Endodermal cell (in vitro differentiated cells): ENCODE results near the gene HDAC4. TPM values are rescaled to one million over a fixed set of nuclear protein-coding genes. Genes with fewer than 3 reads are reported as not detected.

Experiments used
- DNase-seq: peaks from one replicate; pipeline ENCODE4 v3.0.0-alpha.2; 2017
- H3K27ac ChIP-seq: 2 replicates; pipeline ENCODE4 v1.5.1; 2013; ENCODE audit warnings: mild to moderate bottlenecking, low read depth, low read length, moderate library complexity
- H3K27me3 ChIP-seq: 2 replicates; pipeline ENCODE4 v1.6.1; 2013; ENCODE audit warnings: mild to moderate bottlenecking, low read length, moderate library complexity; ENCODE audit not compliant: insufficient read depth, control insufficient read depth, poor library complexity, severe bottlenecking
- H3K36me3 ChIP-seq: 2 replicates; pipeline ENCODE4 v1.7.0; 2013; ENCODE audit warnings: mild to moderate bottlenecking, low read length, moderate library complexity; ENCODE audit not compliant: control insufficient read depth, insufficient read depth
- H3K4me1 ChIP-seq: one replicate; pipeline ENCODE4 v1.7.0; 2013; ENCODE audit warnings: low read length; ENCODE audit not compliant: control insufficient read depth, insufficient read depth
- H3K4me3 ChIP-seq: 2 replicates; pipeline ENCODE4 v1.5.1; 2013; ENCODE audit warnings: mild to moderate bottlenecking, low read length, moderate library complexity
- H3K9ac ChIP-seq: 2 replicates; pipeline ENCODE4 v1.6.1; 2013; ENCODE audit warnings: mild to moderate bottlenecking, low read length, moderate library complexity; ENCODE audit not compliant: poor library complexity, severe bottlenecking; ENCODE audit errors: extremely low read depth
- H3K9me3 ChIP-seq: 2 replicates; pipeline ENCODE4 v1.6.1; 2013; ENCODE audit warnings: mild to moderate bottlenecking, low read length, moderate library complexity; ENCODE audit not compliant: control insufficient read depth
- H3K27ac Mint-ChIP-seq: 2 replicates; pipeline ENCODE4 v1.8.0; 2020; ENCODE audit warnings: mixed read lengths
- H3K27me3 Mint-ChIP-seq: 2 replicates; pipeline ENCODE4 v1.8.0; 2021; ENCODE audit warnings: mild to moderate bottlenecking, mixed read lengths; ENCODE audit not compliant: insufficient read depth
- H3K36me3 Mint-ChIP-seq: 2 replicates; pipeline ENCODE4 v1.8.0; 2020; ENCODE audit warnings: low read depth, mixed read lengths
- H3K4me1 Mint-ChIP-seq: 2 replicates; pipeline ENCODE4 v1.8.0; 2020; ENCODE audit warnings: mixed read lengths
- H3K4me3 Mint-ChIP-seq: 2 replicates; pipeline ENCODE4 v1.8.0; 2020; ENCODE audit warnings: mild to moderate bottlenecking, moderate library complexity, mixed read lengths
- H3K9me3 Mint-ChIP-seq: 2 replicates; pipeline ENCODE4 v1.8.0; 2020; ENCODE audit warnings: mild to moderate bottlenecking, mixed read lengths
- WGBS, 2 experiments: methylation state at CpG; one replicate each; pipeline versions ENCODE4 v1.1.5 to v1.1.7; 2013; ENCODE audit warnings: missing lambda C conversion rate in 2 of 2, mixed read lengths in 1 of 2; ENCODE audit not compliant: insufficient coverage in 1 of 2, insufficient read length in 1 of 2; 5-methylcytosine and 5-hydroxymethylcytosine counted together
- total RNA-seq, 2 donors: library from RNA; stranded (reverse); fragmentation: NEBNext Ultra II Directional in 1 of 2; extraction: Animal tissue kit (Norgen Biotek cat#: 25700) in 1 of 2; gene quantifications; 2 replicates in 1 of 2; 3 replicates in 1 of 2; pipeline ENCODE4 v1.2.1, GENCODE V29; 2021
- TF ChIP-seq, protein P1 (sequence below): fragments of 200-600 bp; sonication (generic); conservative IDR thresholded peaks from 2 replicates; pipeline ENCODE4 v1.5.0; 2021; ENCODE audit warnings: antibody characterized with exemption, mild to moderate bottlenecking

Gene HDAC4
- total RNA-seq, 2 donors from 2014 or later, result 45.7 to 51.2 TPM

DNA sequence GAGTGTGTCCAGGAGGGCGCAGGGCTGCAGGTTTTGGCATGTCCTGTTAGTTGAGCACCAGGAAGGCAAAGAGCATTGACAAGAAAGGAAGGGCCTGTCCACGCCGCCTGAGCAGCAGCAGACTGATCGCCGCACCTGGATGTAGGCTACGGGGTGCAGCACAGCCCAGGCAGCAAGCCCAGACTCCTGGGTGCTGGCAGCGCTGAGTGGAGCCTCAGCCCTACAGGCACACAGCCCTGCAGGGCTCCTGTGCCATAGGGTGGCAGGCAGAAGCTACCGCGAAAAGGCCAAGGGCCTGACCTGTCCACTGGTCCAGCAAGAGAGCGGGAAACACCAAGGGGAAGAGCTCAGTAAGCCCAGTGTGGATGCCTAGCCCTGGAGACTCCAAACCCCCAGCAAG is 198.0 kb downstream of the HDAC4 start:
- Histone ChIP-seq H3K27me3 (no peaks in the 10 kb centered on the region), H3K4me1 (no peaks in the 10 kb centered on the region), H3K36me3 (no peaks in the 10 kb centered on the region), H3K9me3 (no peaks in the 10 kb centered on the region), H3K27ac (no peak overlapping the region), H3K4me3 (no peak overlapping the region), H3K9ac (no peak overlapping the region)
- no peak for DNase-seq
- no peaks in the 10 kb centered on the region for H3K9me3 Mint-ChIP-seq
- TF ChIP-seq, protein P1, sequence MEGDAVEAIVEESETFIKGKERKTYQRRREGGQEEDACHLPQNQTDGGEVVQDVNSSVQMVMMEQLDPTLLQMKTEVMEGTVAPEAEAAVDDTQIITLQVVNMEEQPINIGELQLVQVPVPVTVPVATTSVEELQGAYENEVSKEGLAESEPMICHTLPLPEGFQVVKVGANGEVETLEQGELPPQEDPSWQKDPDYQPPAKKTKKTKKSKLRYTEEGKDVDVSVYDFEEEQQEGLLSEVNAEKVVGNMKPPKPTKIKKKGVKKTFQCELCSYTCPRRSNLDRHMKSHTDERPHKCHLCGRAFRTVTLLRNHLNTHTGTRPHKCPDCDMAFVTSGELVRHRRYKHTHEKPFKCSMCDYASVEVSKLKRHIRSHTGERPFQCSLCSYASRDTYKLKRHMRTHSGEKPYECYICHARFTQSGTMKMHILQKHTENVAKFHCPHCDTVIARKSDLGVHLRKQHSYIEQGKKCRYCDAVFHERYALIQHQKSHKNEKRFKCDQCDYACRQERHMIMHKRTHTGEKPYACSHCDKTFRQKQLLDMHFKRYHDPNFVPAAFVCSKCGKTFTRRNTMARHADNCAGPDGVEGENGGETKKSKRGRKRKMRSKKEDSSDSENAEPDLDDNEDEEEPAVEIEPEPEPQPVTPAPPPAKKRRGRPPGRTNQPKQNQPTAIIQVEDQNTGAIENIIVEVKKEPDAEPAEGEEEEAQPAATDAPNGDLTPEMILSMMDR, result no peak
- no peak overlapping the region for H3K27ac Mint-ChIP-seq
- H3K4me1 Mint-ChIP-seq, result peaks cover 13% of the 10 kb centered on the region
- H3K36me3 Mint-ChIP-seq, result peaks cover 7% of the 10 kb centered on the region
- WGBS, 2 experiments, result 89 to 91% methylated on average over 10 of the region's 10 CpGs
- H3K4me3 Mint-ChIP-seq, result no peak overlapping the region
- H3K27me3 Mint-ChIP-seq, result no peaks in the 10 kb centered on the region

DNA sequence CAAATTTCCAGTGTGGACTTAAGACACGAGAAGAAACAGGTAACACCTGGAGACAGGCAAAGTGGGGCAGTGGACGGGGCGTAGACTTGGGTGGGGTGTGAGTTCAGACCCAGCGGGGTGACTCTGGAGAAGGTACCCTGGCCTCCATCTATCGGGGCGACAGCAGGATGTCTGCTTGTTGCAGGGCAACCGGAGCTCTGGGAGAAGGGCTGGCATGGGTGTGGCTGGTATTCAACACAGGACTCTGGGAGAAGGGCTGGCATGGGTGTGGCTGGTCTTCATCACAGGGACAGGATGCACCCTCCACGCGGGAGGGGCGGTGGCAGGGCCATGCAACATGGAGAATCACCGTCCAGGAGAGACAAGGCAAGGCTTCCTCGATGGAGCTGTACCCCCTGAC is 198.5 kb downstream of the HDAC4 start:
- no peak overlapping the region for H3K27ac Mint-ChIP-seq
- Histone ChIP-seq H3K9ac (no peak overlapping the region), H3K4me1 (no peaks in the 10 kb centered on the region), H3K27me3 (no peaks in the 10 kb centered on the region), H3K36me3 (no peaks in the 10 kb centered on the region), H3K27ac (no peak overlapping the region), H3K4me3 (no peak overlapping the region), H3K9me3 (no peaks in the 10 kb centered on the region)
- H3K9me3 Mint-ChIP-seq, result no peaks in the 10 kb centered on the region
- H3K4me3 Mint-ChIP-seq, result no peak overlapping the region
- 91 to 95% methylated on average over 7 to 12 of the region's 12 CpGs for WGBS, 2 experiments
- peaks cover 13% of the 10 kb centered on the region for H3K4me1 Mint-ChIP-seq
- TF ChIP-seq, protein P1, result no peak
- H3K36me3 Mint-ChIP-seq, result peaks cover 7% of the 10 kb centered on the region
- DNase-seq, result no peak
- no peaks in the 10 kb centered on the region for H3K27me3 Mint-ChIP-seq

DNA sequence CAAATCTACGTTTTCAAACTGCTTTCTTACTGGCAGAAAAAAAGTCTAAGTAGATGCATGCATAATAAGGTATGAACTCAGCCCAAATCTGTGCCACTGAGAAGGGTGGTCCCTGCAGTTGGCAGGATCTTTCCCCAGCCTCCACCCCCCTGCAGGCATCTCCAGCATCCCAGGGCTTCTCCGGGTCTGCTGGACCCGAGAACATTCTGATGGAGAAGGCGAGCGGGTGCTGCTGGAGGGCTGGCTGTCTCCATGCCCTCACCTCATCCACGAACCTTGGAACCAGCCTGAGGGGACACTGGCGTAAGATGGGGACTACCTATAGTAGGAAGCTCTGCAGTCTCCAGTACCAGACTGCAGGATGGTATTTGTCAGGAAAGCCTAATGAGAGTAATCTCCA is 198.9 kb downstream of the HDAC4 start:
- H3K27me3 Mint-ChIP-seq, result no peaks in the 10 kb centered on the region
- H3K36me3 Mint-ChIP-seq, result peaks cover 7% of the 10 kb centered on the region
- H3K4me1 ChIP-seq, result no peaks in the 10 kb centered on the region
- H3K27ac Mint-ChIP-seq, result no peak overlapping the region
- H3K36me3 ChIP-seq, result no peaks in the 10 kb centered on the region
- 94 to 100% methylated on average over 2 to 7 of the region's 7 CpGs for WGBS, 2 experiments
- no peak overlapping the region for H3K4me3 ChIP-seq
- peaks cover 13% of the 10 kb centered on the region for H3K4me1 Mint-ChIP-seq
- no peak overlapping the region for H3K4me3 Mint-ChIP-seq
- no peaks in the 10 kb centered on the region for H3K9me3 Mint-ChIP-seq
- H3K9me3 ChIP-seq, result no peaks in the 10 kb centered on the region
- H3K27me3 ChIP-seq, result no peaks in the 10 kb centered on the region
- H3K9ac ChIP-seq, result no peak overlapping the region
- no peak for DNase-seq
- TF ChIP-seq, protein P1, result no peak
- H3K27ac ChIP-seq, result no peak overlapping the region
